Keratinocyte (primary cell): ENCODE data around the gene CELF5. TPM values are rescaled to one million over a fixed set of nuclear protein-coding genes. Genes with fewer than 3 reads are reported as not detected.
"Not testable (repeated sequence)": the region's sequence is repeated elsewhere in the genome, so short reads cannot be mapped to it uniquely, and the experiment has no call there.

Experiments
- DNase-seq: peaks from one replicate; pipeline ENCODE4 v3.0.0-alpha.2; 2011; ENCODE audit warnings: low read depth, missing footprints, low spot score
- FAIRE-seq: peaks from 2 replicates; lab custom pipeline; 2011; peaks lifted over from hg19 to GRCh38; lab: Jason Lieb, UNC
- H2AFZ ChIP-seq: 2 replicates; pipeline ENCODE4 v1.6.0; 2012; ENCODE audit warnings: low read length, control low read depth, inconsistent platforms; ENCODE audit not compliant: control insufficient read depth
- H3K27ac ChIP-seq: 2 replicates; pipeline ENCODE4 v1.5.1; 2011; ENCODE audit warnings: low read length; ENCODE audit not compliant: control insufficient read depth, insufficient read depth
- H3K27me3 ChIP-seq: 3 replicates; pipeline ENCODE4 v1.6.0; 2011; ENCODE audit warnings: low read length; ENCODE audit not compliant: control insufficient read depth, insufficient read depth; ENCODE audit errors: extremely low read depth
- H3K36me3 ChIP-seq, 2 experiments: 2 replicates in 1 of 2; 3 replicates in 1 of 2; pipeline ENCODE4 v1.5.1; 2011; ENCODE audit warnings: low read length in 2 of 2, mild to moderate bottlenecking in 1 of 2; ENCODE audit not compliant: control insufficient read depth in 2 of 2, insufficient read depth in 2 of 2; ENCODE audit errors: extremely low read depth in 1 of 2
- H3K4me1 ChIP-seq: 3 replicates; pipeline ENCODE4 v1.5.1; 2011; ENCODE audit warnings: low read length; ENCODE audit not compliant: control insufficient read depth, insufficient read depth; ENCODE audit errors: extremely low read depth
- H3K4me2 ChIP-seq: 3 replicates; pipeline ENCODE4 v1.6.0; 2011; ENCODE audit warnings: low read depth, low read length; ENCODE audit not compliant: control insufficient read depth, insufficient read depth; ENCODE audit errors: extremely low read depth
- H3K4me3 ChIP-seq, 3 experiments: fragments of 200-600 bp in 1 of 3; sonication (generic) in 1 of 3; 2 replicates in 2 of 3; 3 replicates in 1 of 3; pipeline ENCODE4 v1.5.1; 2011 to 2016; ENCODE audit warnings: low read length in 3 of 3, mild to moderate bottlenecking in 3 of 3, control low read depth in 2 of 3, inconsistent platforms in 1 of 3, low read depth in 1 of 3, mixed read lengths in 1 of 3, mixed run types in 1 of 3, moderate library complexity in 1 of 3; ENCODE audit not compliant: control insufficient read depth in 2 of 3, insufficient read depth in 2 of 3; ENCODE audit errors: extremely low read depth in 1 of 3
- H3K79me2 ChIP-seq: 2 replicates; pipeline ENCODE4 v1.6.0; 2012; ENCODE audit warnings: low read length; ENCODE audit not compliant: control insufficient read depth, insufficient read depth
- H3K9ac ChIP-seq: 3 replicates; pipeline ENCODE4 v1.6.0; 2011; ENCODE audit warnings: low read length; ENCODE audit not compliant: control insufficient read depth, insufficient read depth; ENCODE audit errors: extremely low read depth
- H3K9me1 ChIP-seq: 3 replicates; pipeline ENCODE4 v1.6.0; 2011; ENCODE audit warnings: low read length; ENCODE audit not compliant: control insufficient read depth, insufficient read depth; ENCODE audit errors: extremely low read depth
- H3K9me3 ChIP-seq: 2 replicates; pipeline ENCODE4 v1.5.1; 2012; ENCODE audit warnings: low read depth, low read length; ENCODE audit not compliant: control insufficient read depth
- H4K20me1 ChIP-seq: 3 replicates; pipeline ENCODE4 v1.6.0; 2011; ENCODE audit warnings: low read length; ENCODE audit not compliant: control insufficient read depth, insufficient read depth; ENCODE audit errors: extremely low read depth
- CTCF ChIP-seq, 3 experiments: IDR thresholded peaks in 1 of 3; conservative IDR thresholded peaks in 1 of 3; optimal IDR thresholded peaks in 1 of 3; 2 replicates in 2 of 3; 3 replicates in 1 of 3; pipeline versions ENCODE3 to v1.5.1; 2011; ENCODE audit warnings: low read length in 3 of 3, mild to moderate bottlenecking in 3 of 3, moderate library complexity in 2 of 3, control low read depth in 1 of 3, inconsistent platforms in 1 of 3; ENCODE audit not compliant: insufficient read depth in 2 of 3; ENCODE audit errors: extremely low read depth in 1 of 3
- EZH2 ChIP-seq: IDR thresholded peaks from one replicate; pipeline ENCODE4 v1.6.1; 2012; ENCODE audit warnings: inconsistent platforms, mild to moderate bottlenecking, low read length, moderate library complexity
- dilution Hi-C: fragments of 300-500 bp; cut with MboI; formaldehyde crosslinking; loops from one replicate; pipeline ENCODE4 v1.7.0; 2020; ENCODE audit warnings: low sequenced_read_pairs; ENCODE audit not compliant: extremely low pct_ligation_motif_present
- polyA plus RNA-seq, 5 experiments: library from polyadenylated mRNA; depleted of rRNA in 3 of 5; stranded (reverse) in 3 of 5; stranded (forward) in 1 of 5; unstranded in 1 of 5; fragments of >200 nt; gene quantifications; 1 replicate in 1 of 5; 2 replicates in 3 of 5; 3 replicates in 1 of 5; pipeline versions ENCODE4 v1.2.1 to v1.2.3, GENCODE V29; 2011 to 2012; ENCODE audit warnings: missing spikeins in 2 of 5, low read depth in 1 of 5, low replicate concordance in 1 of 5

Gene CELF5
- polyA plus RNA-seq, 1 donor (not counting 4 experiments of a cell fraction or from before 2014, with no cell fraction given), result 0.04 TPM

- dilution Hi-C loops, result no loop called here
Observed at GRCh38 chr19:3340340-3340739, 115.9 kb downstream of the CELF5 start.

GRCh38 chr19:3342246-3342645 lies 117.8 kb downstream of the CELF5 start:
- Histone ChIP-seq H3K9ac (no peak overlapping the region), H3K27ac (no peak overlapping the region), H3K4me3 (no peak overlapping the region), H3K9me1 (no peaks in the 10 kb centered on the region), H3K79me2 (no peaks in the 10 kb centered on the region), H3K27me3 (no peaks in the 10 kb centered on the region), H4K20me1 (no peaks in the 10 kb centered on the region), H3K4me1 (peaks cover 24% of the 10 kb centered on the region), H3K9me3 (no peaks in the 10 kb centered on the region), H2AFZ (no peak overlapping the region), H3K4me2 (no peak overlapping the region), H3K36me3 (no peaks in the 10 kb centered on the region)
- dilution Hi-C loops, result no loop called here
- DNase-seq, result no peak
- no peak for TF ChIP-seq EZH2
- TF ChIP-seq CTCF (optimal IDR thresholded peaks at IDR 0.05 in 1 of 3, IDR thresholded peaks at IDR 0.05 in 1 of 3, conservative IDR thresholded peaks at IDR 0.05 in 1 of 3; ENCODE audit: extremely low read depth in 1 of 3, insufficient read depth in 2 of 3, low read length in 3 of 3), result no peak
- no peak for FAIRE-seq

More at GRCh38 chr19:3340340-3340739, 115.9 kb downstream of the CELF5 start:
- Histone ChIP-seq H3K9me1 (no peaks in the 10 kb centered on the region), H3K27me3 (peaks cover 7% of the 10 kb centered on the region), H3K4me2 (no peak overlapping the region), H3K36me3 (no peaks in the 10 kb centered on the region), H3K9me3 (no peaks in the 10 kb centered on the region), H3K4me3 (no peak overlapping the region), H3K79me2 (no peaks in the 10 kb centered on the region), H3K9ac (no peak overlapping the region), H3K27ac (no peak overlapping the region), H4K20me1 (no peaks in the 10 kb centered on the region), H3K4me1 (peaks cover 18% of the 10 kb centered on the region), H2AFZ (no peak overlapping the region)
- no peak for DNase-seq
- no peak for TF ChIP-seq EZH2
- TF ChIP-seq CTCF (optimal IDR thresholded peaks at IDR 0.05 in 1 of 3, IDR thresholded peaks at IDR 0.05 in 1 of 3, conservative IDR thresholded peaks at IDR 0.05 in 1 of 3; ENCODE audit: extremely low read depth in 1 of 3, insufficient read depth in 2 of 3, low read length in 3 of 3), result no peak
- FAIRE-seq, result no peak

- FAIRE-seq, DNase-seq, H3K9me1 ChIP-seq, H3K27ac ChIP-seq, dilution Hi-C loops, H3K9ac ChIP-seq, H3K9me3 ChIP-seq, H4K20me1 ChIP-seq, H3K36me3 ChIP-seq, H2AFZ ChIP-seq, H3K79me2 ChIP-seq, H3K27me3 ChIP-seq, H3K4me2 ChIP-seq, H3K4me3 ChIP-seq: not testable (repeated sequence)
- peaks cover 24% of the 10 kb centered on the region for H3K4me1 ChIP-seq
Observed at GRCh38 chr19:3342962-3343361, 118.5 kb downstream of the CELF5 start.
